ENCODE data around the gene AHDC1.

DNA sequence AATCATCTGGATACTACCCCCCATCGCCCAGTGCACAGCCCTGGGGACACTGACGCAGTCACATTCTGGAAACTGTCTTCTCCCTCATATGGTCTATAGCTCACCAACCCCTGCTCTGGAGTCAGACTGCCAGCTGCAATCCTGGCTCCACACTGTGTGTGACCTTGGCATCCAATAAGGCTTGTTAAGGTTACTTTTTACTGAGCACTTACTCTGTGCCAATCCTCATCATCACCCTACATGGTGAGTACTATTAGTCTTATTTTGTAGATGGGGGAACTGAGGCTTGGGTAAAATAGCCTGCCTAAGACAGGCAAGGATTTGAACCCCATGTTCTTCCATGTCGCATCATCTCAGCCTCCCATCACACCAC is 34.9 kb downstream of the AHDC1 start:
- TF ChIP-seq, protein P1, sequence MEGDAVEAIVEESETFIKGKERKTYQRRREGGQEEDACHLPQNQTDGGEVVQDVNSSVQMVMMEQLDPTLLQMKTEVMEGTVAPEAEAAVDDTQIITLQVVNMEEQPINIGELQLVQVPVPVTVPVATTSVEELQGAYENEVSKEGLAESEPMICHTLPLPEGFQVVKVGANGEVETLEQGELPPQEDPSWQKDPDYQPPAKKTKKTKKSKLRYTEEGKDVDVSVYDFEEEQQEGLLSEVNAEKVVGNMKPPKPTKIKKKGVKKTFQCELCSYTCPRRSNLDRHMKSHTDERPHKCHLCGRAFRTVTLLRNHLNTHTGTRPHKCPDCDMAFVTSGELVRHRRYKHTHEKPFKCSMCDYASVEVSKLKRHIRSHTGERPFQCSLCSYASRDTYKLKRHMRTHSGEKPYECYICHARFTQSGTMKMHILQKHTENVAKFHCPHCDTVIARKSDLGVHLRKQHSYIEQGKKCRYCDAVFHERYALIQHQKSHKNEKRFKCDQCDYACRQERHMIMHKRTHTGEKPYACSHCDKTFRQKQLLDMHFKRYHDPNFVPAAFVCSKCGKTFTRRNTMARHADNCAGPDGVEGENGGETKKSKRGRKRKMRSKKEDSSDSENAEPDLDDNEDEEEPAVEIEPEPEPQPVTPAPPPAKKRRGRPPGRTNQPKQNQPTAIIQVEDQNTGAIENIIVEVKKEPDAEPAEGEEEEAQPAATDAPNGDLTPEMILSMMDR (IDR thresholded peaks at IDR 0.05; ENCODE audit: low read length): no peak
- TF ChIP-seq EZH2 (optimal IDR thresholded peaks at IDR 0.05; ENCODE audit: low read depth, low read length) (no peak), EZH2phosphoT487 (IDR thresholded peaks at IDR 0.05; ENCODE audit: low read length) (no peak)

Data from MM.1S (cell line).